Upper lobe of left lung (tissue), 6 donors: ENCODE measurements around the gene FOCAD. TPM values are rescaled to one million over a fixed set of nuclear protein-coding genes. Genes with fewer than 3 reads are reported as not detected.

Source experiments
- ATAC-seq, 2 donors: fragments of 200-7000 bp; cut with Tn5 transposase; one replicate each; pipeline ENCODE4 v1.9.1; 2022; ENCODE audit warnings: mild to moderate bottlenecking in 2 of 2, moderate library complexity in 2 of 2; ENCODE audit not compliant: low FRiP score in 2 of 2
- DNase-seq, 2 donors: peaks; one replicate each; pipeline ENCODE4 v3.0.0-alpha.2; 2019 to 2020
- H3K27ac ChIP-seq, 4 donors: fragments of 200-600 bp; sonication (generic); one replicate each; pipeline ENCODE4 v1.5.1; 2016 to 2019
- H3K27me3 ChIP-seq, 4 donors: fragments of 200-600 bp; sonication (generic); one replicate each; pipeline ENCODE4 v1.5.1; 2017 to 2019
- H3K36me3 ChIP-seq, 4 donors: fragments of 200-600 bp; sonication (generic); one replicate each; pipeline ENCODE4 v1.5.1; 2016 to 2019
- H3K4me1 ChIP-seq, 4 donors: fragments of 200-600 bp; sonication (generic); one replicate each; pipeline ENCODE4 v1.5.1; 2018 to 2019
- H3K4me3 ChIP-seq, 4 donors: fragments of 200-600 bp; sonication (generic); one replicate each; pipeline ENCODE4 v1.5.1; 2017 to 2019; ENCODE audit warnings: mild to moderate bottlenecking in 2 of 4, moderate library complexity in 1 of 4
- H3K9me3 ChIP-seq, 4 donors: fragments of 200-600 bp; sonication (generic); one replicate each; pipeline ENCODE4 v1.5.1; 2018 to 2019
- EP300 ChIP-seq, 4 donors: sonication (generic); formaldehyde crosslinking; IDR thresholded peaks; one replicate each; pipeline ENCODE4 v1.5.1; 2017; ENCODE audit warnings: antibody characterized with exemption in 4 of 4, control low read depth in 2 of 4
- POLR2A ChIP-seq, 4 donors: fragments of 450-650 bp; IDR thresholded peaks; one replicate each; pipeline ENCODE4 v1.5.1; 2016 to 2017; ENCODE audit warnings: antibody characterized with exemption in 4 of 4, mild to moderate bottlenecking in 2 of 4
- POLR2AphosphoS5 ChIP-seq, 2 donors: sonication (generic); formaldehyde crosslinking; IDR thresholded peaks; one replicate each; pipeline ENCODE4 v1.5.1; 2017; ENCODE audit warnings: antibody characterized with exemption in 2 of 2
- WGBS, 2 donors: methylation state at CpG; one replicate each; pipeline ENCODE4 v1.1.5; 2017 to 2018; 5-methylcytosine and 5-hydroxymethylcytosine counted together
- total RNA-seq, 6 donors: library from RNA; depleted of rRNA in 4 of 6; stranded (reverse); fragments of >200 nt in 4 of 6; gene quantifications; one replicate each; pipeline versions ENCODE4 v1.1.0 to v1.2.1, GENCODE V29; 2016 to 2021
- TF ChIP-seq, protein P1 (sequence below), 6 experiments: fragments of 450-650 bp in 4 of 6; fragments of 200-600 bp in 2 of 6; sonication (generic) in 2 of 6; IDR thresholded peaks; one replicate each; pipeline ENCODE4 v1.5.1; 2016 to 2019; ENCODE audit warnings: antibody characterized with exemption in 6 of 6
- donor health status: DM: no; HTN: no; CAD: no; lungs with moderate emphysema.
- donor health status: DM: no; HTN: yes; CAD: no; lungs with severe emphysema.

Gene FOCAD
- total RNA-seq, 6 donors from 2014 or later: 21.0 to 83.8 (median 28.3) TPM

DNA sequence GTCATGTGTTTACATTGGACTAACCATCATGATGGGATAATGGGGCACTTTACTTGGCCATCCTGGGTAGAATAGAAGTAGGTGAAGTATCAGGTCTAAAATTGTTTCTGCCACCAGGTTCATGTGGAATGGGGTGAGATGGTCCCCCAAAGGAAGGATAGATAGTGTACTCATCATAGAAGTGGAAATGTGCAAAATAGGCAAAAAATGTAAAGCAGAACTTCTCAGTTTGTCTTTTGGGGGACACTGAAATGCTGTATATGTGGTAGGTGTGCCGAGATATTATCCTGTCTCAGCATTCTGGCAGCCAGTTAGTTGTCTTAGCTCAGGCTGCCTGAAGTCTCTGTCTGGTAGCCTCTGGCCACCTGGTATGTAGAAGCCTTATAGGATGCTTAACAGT lies 107.6 kb downstream of the FOCAD start:
- WGBS, 2 donors: 97 to 100% methylated on average over 1 of the region's 1 CpG
- no peak for TF ChIP-seq EP300 (IDR thresholded peaks at IDR 0.05)
- TF ChIP-seq POLR2A (IDR thresholded peaks at IDR 0.05): no peak
- TF ChIP-seq, protein P1, sequence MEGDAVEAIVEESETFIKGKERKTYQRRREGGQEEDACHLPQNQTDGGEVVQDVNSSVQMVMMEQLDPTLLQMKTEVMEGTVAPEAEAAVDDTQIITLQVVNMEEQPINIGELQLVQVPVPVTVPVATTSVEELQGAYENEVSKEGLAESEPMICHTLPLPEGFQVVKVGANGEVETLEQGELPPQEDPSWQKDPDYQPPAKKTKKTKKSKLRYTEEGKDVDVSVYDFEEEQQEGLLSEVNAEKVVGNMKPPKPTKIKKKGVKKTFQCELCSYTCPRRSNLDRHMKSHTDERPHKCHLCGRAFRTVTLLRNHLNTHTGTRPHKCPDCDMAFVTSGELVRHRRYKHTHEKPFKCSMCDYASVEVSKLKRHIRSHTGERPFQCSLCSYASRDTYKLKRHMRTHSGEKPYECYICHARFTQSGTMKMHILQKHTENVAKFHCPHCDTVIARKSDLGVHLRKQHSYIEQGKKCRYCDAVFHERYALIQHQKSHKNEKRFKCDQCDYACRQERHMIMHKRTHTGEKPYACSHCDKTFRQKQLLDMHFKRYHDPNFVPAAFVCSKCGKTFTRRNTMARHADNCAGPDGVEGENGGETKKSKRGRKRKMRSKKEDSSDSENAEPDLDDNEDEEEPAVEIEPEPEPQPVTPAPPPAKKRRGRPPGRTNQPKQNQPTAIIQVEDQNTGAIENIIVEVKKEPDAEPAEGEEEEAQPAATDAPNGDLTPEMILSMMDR (IDR thresholded peaks at IDR 0.05): no peak
- TF ChIP-seq POLR2AphosphoS5 (IDR thresholded peaks at IDR 0.05): no peak
- Histone ChIP-seq H3K27me3 (no peaks in the 10 kb centered on the region), H3K4me1 (no peaks in the 10 kb centered on the region), H3K27ac (no peak overlapping the region), H3K36me3 (peaks cover 0 to 13% (median 0%) of the 10 kb centered on the region in 4 donors), H3K9me3 (no peaks in the 10 kb centered on the region), H3K4me3 (no peak overlapping the region)
- DNase-seq (no peak), ATAC-seq (no peak)

DNA sequence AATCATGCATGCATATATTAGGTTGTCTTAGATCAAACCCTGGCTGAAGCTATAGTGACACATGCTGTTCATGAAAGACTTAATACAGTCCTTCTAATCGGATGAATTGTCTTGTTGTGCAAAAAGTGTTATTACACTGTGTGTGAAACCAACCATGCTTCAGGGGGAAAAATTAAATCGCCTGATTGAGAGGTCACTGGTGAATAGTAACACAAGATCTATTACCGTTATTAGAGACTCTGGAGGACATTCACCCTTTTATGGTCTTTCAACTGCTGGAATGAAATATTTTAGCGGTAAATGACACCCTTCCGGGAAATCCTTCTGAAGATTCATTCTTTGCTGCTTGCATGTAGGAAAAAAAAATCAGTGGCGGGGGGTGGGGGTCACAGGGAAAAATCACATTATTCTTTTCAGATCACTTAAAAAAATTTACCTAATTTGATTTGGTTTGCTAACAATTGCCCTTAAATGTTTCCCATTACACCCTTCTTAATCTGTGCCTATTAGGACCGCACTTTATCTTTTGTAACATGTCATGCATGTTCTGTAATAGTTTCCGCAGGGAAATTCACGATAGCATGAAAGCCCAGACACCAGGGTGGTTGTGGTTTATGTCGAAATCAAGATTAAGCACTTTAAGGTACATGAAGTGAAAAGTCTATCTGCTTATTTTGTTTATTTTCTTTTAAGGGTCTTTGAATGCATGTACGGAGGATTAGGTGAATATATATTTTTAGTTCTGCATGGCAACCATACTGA lies 120.6 kb downstream of the FOCAD start:
- Histone ChIP-seq H3K9me3 (no peaks in the 10 kb centered on the region), H3K27ac (no peak overlapping the region), H3K27me3 (no peaks in the 10 kb centered on the region), H3K36me3 (no peaks in the 10 kb centered on the region), H3K4me3 (no peak overlapping the region), H3K4me1 (no peaks in the 10 kb centered on the region)
- DNase-seq (no peak), ATAC-seq (no peak)
- WGBS, 2 donors: 63 to 69% methylated on average over 11 of the region's 11 CpGs
- TF ChIP-seq POLR2AphosphoS5 (IDR thresholded peaks at IDR 0.05): no peak
- TF ChIP-seq, protein P1 (IDR thresholded peaks at IDR 0.05): no peak
- TF ChIP-seq POLR2A (IDR thresholded peaks at IDR 0.05): no peak
- TF ChIP-seq EP300 (IDR thresholded peaks at IDR 0.05): no peak

DNA sequence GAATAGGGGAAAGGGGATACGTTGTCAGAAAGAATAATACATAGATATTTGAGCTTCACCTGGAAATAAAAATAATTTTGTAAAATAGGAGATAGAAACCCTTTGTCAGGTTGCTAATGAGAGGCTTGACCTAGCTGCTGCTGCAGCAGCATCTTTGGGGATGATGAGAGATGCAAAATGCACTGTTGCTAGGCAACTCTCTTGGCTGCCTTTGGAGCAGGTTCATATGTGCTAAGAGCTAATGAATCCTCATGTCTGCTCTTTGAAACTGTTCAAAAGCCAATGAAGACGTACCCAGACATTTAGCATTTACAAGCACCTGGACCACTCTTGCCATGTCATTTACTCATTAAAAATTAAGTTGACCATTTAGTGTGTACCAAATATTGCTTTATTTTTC lies 121.7 kb downstream of the FOCAD start:
- Histone ChIP-seq H3K27me3 (no peaks in the 10 kb centered on the region), H3K9me3 (no peaks in the 10 kb centered on the region), H3K4me1 (no peaks in the 10 kb centered on the region), H3K36me3 (no peaks in the 10 kb centered on the region), H3K4me3 (no peak overlapping the region), H3K27ac (no peak overlapping the region)
- no peak for ATAC-seq
- 94 to 95% methylated on average over 2 of the region's 2 CpGs for WGBS, 2 donors
- DNase-seq: no peak
- TF ChIP-seq POLR2A (IDR thresholded peaks at IDR 0.05): no peak
- TF ChIP-seq POLR2AphosphoS5 (IDR thresholded peaks at IDR 0.05): no peak
- no peak for TF ChIP-seq EP300 (IDR thresholded peaks at IDR 0.05)
- TF ChIP-seq, protein P1 (IDR thresholded peaks at IDR 0.05): no peak

DNA sequence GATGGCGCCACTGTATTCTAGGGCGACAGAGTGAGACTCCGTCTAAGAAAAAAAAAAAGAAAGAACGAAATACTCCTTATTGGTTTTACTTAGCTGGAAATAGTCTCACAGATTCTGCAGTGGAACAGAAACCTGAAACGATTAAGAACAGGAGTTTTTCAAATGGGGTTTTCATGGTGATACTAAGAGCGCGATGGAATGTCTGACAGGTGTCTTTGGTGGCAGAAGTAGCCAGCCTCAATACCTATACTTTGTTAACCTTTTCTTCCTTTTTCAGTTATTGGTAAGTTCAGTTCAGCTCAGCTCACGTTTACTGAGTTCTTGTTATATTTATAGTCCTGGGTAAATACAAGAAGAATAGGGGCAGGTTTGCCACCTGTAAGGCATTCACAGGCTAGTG lies 123.9 kb downstream of the FOCAD start:
- Histone ChIP-seq H3K27ac (no peak overlapping the region), H3K4me3 (no peak overlapping the region), H3K9me3 (no peaks in the 10 kb centered on the region), H3K27me3 (no peaks in the 10 kb centered on the region), H3K4me1 (no peaks in the 10 kb centered on the region), H3K36me3 (no peaks in the 10 kb centered on the region)
- WGBS, 2 donors: 80 to 87% methylated on average over 8 of the region's 8 CpGs
- no peak for DNase-seq
- TF ChIP-seq POLR2AphosphoS5 (IDR thresholded peaks at IDR 0.05) (no peak), EP300 (IDR thresholded peaks at IDR 0.05) (no peak), POLR2A (IDR thresholded peaks at IDR 0.05) (no peak)
- TF ChIP-seq, protein P1 (IDR thresholded peaks at IDR 0.05): no peak
- no peak for ATAC-seq

DNA sequence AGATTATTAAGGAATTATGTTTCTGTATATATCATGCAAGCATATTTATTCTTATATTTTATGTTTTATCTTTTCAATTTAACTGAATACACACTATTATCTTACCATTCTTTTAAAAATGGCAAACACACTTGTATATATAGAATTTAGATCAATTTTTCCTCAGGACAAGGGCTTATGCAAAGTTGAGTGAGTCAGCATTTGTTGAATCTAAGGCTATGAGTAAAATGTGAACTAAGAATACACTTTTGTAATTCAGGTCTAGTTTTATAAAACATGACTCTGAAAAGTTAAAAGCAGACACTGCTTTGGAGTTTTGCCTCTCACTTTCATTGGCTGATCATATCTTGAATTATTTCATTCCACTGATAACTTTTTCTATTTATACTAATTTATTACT lies 127.8 kb downstream of the FOCAD start:
- no peak overlapping the region for H3K4me3 ChIP-seq
- ATAC-seq: no peak
- no peak for TF ChIP-seq POLR2A (IDR thresholded peaks at IDR 0.05)
- H3K27me3 ChIP-seq: no peaks in the 10 kb centered on the region
- H3K9me3 ChIP-seq: no peaks in the 10 kb centered on the region
- no peak for DNase-seq
- H3K4me1 ChIP-seq: peaks cover 0 to 7% (median 0%) of the 10 kb centered on the region in 4 donors
- no peaks in the 10 kb centered on the region for H3K36me3 ChIP-seq
- no peak overlapping the region for H3K27ac ChIP-seq
